ENCODE data around the gene PPTC7. TPM values are rescaled to one million over a fixed set of nuclear protein-coding genes. Genes with fewer than 3 reads are reported as not detected.

PPTC7 gene
- total and polyA plus RNA-seq, 2 of the 13 experiments (the other 11 are each of a cell fraction or from before 2014, with no cell fraction given) = 4.8 to 12.3 TPM

GRCh38 chr12:110582276-110583136 lies 612 bp downstream of the PPTC7 start (continued):
- no peak for TF ChIP-seq SUZ12 (IDR thresholded peaks at IDR 0.05; ENCODE audit: low read depth, low read length)
- TF ChIP-seq ZNF230 (CRISPR knock-in tag; IDR thresholded peaks at IDR 0.05) = no peak
- peak; percentile 62; the same call in 1 of the 2 replicates for TF ChIP-seq ZFP91 (CRISPR knock-in tag; IDR thresholded peaks at IDR 0.05; ENCODE audit: borderline replicate concordance)
- no peak for TF ChIP-seq ZNF839 (CRISPR knock-in tag; IDR thresholded peaks at IDR 0.05; ENCODE audit: borderline replicate concordance)
- TF ChIP-seq ZNF180 (CRISPR knock-in tag; IDR thresholded peaks at IDR 0.05; ENCODE audit: borderline replicate concordance, low read depth) = no peak
- no peak for TF ChIP-seq ZNF749 (CRISPR knock-in tag; IDR thresholded peaks at IDR 0.05; ENCODE audit: borderline replicate concordance)
- no peak for TF ChIP-seq MYNN (CRISPR knock-in tag; IDR thresholded peaks at IDR 0.05; ENCODE audit: low read depth)
- no peak for TF ChIP-seq MIER2 (CRISPR knock-in tag; IDR thresholded peaks at IDR 0.05)
- no peak for TF ChIP-seq JUNB (CRISPR knock-in tag; IDR thresholded peaks at IDR 0.05; ENCODE audit: borderline replicate concordance)
- TF ChIP-seq ZSCAN25 (CRISPR knock-in tag; IDR thresholded peaks at IDR 0.05) = no peak
- peak; percentile 41; the same call in 1 of the 2 replicates for TF ChIP-seq ZNF547 (CRISPR knock-in tag; IDR thresholded peaks at IDR 0.05)
- TF ChIP-seq, protein P1, sequence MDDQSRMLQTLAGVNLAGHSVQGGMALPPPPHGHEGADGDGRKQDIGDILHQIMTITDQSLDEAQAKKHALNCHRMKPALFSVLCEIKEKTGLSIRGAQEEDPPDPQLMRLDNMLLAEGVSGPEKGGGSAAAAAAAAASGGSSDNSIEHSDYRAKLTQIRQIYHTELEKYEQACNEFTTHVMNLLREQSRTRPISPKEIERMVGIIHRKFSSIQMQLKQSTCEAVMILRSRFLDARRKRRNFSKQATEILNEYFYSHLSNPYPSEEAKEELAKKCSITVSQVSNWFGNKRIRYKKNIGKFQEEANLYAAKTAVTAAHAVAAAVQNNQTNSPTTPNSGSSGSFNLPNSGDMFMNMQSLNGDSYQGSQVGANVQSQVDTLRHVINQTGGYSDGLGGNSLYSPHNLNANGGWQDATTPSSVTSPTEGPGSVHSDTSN (CRISPR knock-in tag; IDR thresholded peaks at IDR 0.05; ENCODE audit: borderline replicate concordance) = 0 out of 2 replicates have a peak, but pooled peaks have one; percentile 45
- no peak for TF ChIP-seq MLXIP (CRISPR knock-in tag; IDR thresholded peaks at IDR 0.05; ENCODE audit: borderline replicate concordance)
- TF ChIP-seq FOXA3 (CRISPR knock-in tag; IDR thresholded peaks at IDR 0.05) = no peak
- no peak; the same call in 1 of the 2 replicates for TF ChIP-seq SAP130 (CRISPR knock-in tag; IDR thresholded peaks at IDR 0.05; ENCODE audit: low read depth)
- TF ChIP-seq TCF7L2 (IDR thresholded peaks at IDR 0.05; ENCODE audit: low read depth, low read length) = no peak
- no peak; the same call in 1 of the 2 replicates for TF ChIP-seq ZNF770 (CRISPR knock-in tag; IDR thresholded peaks at IDR 0.05)
- TF ChIP-seq ZNF615 (CRISPR knock-in tag; IDR thresholded peaks at IDR 0.05; ENCODE audit: borderline replicate concordance) = no peak
- TF ChIP-seq ZNF572 (CRISPR knock-in tag; IDR thresholded peaks at IDR 0.05) = no peak; the same call in 1 of the 2 replicates
- no peak for TF ChIP-seq ZNF207 (IDR thresholded peaks at IDR 0.05; ENCODE audit: borderline replicate concordance)
- no peak for TF ChIP-seq AHR (CRISPR knock-in tag; IDR thresholded peaks at IDR 0.05)
- no peak; the same call in 1 of the 2 replicates for TF ChIP-seq KAT7 (CRISPR knock-in tag; IDR thresholded peaks at IDR 0.05; ENCODE audit: borderline replicate concordance)
